HG02642 (cell line): ENCODE results near the gene HOXA11.

ENCODE experiments used
- ATAC-seq: cut with Tn5 transposase; IDR thresholded peaks from one replicate; pipeline ENCODE4 v1.9.1; 2021; ENCODE audit warnings: mild to moderate bottlenecking; ENCODE audit not compliant: unreplicated experiment, poor library complexity

Gene HOXA11

DNA sequence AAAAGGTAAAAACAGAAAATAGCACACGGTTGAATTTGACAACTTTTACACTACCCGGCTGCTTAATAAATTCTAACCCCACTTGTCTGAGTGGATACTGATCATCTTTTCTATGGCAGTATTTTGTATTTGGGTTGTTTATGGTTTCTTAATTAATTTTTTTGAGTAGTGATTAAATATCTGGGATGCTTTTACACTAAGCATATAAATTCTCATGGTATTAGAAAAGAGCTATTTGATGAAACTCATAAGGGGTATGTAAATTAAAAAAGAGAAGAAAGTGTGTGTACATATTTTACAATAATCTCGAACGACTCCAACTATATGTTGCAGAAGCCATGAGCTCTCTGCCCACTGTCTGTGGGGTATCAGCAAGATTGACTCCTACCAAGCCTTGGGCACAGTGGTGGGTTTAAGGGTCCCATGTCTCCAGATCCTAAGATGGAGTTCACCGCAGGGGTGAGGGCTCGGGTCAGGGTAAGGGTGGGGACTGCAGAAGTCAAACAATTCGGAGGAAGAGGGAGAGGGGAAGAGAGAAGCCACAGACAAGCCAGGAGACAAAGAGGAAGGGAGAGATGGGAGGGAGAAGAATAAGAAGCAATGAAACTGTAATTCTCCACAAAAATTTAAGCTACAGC lies 22.4 kb upstream of the HOXA11 start:
- ATAC-seq = no peak

DNA sequence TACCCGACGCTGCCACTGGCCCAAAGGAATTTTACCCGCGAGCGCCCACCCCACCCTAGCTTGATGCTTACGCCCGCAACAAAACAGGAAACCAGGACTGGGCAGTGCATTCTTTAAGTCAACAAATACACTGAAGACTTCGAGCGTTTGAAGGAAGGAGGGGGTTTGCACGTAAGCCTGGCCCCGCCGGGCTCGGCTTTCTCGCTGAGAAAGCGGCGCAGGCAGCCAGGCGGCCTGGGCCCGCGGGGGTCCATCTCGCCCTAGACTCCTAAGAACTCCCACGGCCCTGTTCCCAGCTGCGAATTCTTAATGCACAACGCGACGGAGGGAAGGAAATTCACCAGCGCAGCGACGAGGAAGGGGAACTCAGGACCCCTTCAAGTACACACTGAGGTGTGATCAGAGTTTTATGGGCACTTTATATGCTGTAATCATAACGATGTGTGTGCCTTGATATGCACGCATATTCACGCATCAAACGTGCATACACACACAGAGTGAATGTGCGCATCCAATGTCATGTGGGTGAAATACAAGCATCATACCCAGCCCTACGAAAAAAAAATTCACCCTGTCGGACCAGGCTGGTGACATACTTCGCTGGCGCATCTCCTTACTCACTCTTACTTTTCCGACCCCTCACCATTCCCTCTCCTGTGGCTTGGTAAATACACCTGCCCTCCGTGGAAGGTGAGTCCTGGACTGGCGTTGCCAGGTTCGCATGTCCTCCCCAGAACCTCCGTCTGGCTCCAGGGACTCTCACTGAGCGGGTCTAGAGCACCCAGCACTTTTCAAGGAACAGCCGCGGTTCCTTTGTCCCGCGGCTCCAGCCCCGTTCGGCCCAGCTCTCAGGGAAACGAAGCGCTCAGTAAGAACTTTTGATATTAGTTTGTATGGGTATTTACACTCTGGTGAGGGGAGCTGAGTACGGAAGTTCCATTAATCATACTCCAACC lies 20.6 kb upstream of the HOXA11 start:
- ATAC-seq = no peak

DNA sequence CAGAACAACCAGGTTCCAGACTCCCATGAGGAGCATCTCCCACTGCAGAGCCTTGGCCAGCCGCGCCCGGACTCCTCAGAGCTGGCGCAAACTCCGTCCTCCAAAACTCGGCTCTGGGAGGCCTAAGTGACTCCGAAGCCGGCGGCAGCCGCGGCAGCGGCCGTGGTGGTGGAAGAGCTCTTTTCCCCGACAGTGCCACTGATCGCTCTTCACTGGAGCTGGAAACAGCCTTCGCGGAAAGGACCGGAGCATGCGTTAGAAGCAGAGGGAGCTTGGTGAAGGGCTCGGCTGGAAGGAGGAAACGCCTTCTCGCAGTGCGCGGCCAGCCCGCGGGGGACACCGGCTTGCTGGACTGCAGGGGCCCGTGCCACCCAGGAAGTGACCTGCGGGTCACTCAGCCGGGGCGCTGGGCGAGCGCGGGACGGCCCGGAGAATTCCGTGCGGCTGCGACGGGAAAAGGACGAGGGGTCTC lies 19.9 kb upstream of the HOXA11 start:
- ATAC-seq = no peak

DNA sequence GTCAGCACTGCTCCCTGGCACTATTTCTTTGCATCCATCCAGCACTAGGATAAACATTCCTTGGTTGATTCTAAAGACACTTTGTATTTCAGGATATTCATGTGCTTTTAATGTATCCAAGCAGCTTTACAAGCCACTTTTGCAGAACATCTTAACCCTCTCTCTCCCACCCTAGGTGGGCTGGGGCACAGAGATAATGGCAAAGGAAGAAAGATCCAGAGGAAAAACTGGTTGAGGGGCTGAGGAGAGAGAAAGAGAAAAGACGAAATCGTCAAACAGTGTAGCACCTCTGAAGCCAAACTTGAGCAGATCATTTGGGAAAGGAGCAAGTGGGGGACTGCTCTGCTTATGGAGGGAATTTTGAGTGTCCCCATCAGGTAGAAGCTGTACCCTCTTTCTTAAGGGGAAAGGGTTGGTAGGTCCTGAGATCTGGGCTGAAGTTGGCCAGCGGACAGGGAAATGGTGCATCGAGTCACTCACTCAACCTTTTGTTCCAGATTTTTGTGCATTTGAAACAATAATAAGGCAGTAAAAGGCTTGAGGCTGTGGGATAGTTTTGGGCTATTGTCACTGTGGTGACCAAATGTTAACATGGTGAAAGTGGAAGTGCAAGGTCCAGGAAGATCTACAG lies 19.0 kb upstream of the HOXA11 start:
- no peak for ATAC-seq

DNA sequence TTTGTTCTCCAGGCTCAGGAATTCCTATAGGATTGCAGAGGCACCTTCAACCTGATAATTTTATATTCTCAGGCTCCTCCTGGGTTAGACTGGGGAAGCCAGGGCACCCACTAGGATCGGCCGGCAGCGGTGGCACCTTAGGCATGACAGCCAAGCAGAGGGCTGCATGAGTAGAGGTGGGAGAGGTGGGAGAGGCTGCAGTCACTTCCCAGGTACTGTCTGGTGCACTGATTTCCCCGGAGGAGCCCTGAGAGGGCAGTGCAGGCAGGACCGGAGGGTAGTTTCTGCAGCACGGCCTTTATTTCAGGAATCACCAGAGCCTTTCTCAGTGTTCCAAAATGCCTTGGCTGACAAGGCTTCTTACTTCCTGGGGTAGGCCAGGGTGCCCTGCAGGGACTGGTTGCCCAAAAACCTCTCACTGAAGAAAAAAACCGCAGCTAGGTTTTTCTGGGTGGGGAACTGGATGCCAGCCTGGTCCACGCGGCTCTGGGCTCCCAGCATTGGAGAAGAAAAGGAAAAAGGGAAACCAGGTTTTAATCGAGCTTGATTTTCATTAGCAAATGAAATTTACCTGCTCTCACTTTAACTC lies 18.4 kb upstream of the HOXA11 start:
- ATAC-seq = no peak

DNA sequence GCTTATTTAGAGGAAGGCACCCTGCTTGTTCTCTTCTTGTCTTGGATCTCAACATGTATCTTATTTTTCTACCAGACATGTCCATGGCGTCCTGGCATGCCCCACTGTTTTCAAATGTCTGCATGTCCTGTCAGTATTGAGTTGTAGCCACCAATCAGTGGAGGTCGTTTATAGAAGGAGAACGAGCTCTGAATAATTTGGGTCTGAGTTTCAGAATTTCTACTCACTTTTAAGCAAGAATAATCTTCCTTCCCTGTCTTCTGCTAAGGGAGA lies 17.8 kb upstream of the HOXA11 start:
- no peak for ATAC-seq

DNA sequence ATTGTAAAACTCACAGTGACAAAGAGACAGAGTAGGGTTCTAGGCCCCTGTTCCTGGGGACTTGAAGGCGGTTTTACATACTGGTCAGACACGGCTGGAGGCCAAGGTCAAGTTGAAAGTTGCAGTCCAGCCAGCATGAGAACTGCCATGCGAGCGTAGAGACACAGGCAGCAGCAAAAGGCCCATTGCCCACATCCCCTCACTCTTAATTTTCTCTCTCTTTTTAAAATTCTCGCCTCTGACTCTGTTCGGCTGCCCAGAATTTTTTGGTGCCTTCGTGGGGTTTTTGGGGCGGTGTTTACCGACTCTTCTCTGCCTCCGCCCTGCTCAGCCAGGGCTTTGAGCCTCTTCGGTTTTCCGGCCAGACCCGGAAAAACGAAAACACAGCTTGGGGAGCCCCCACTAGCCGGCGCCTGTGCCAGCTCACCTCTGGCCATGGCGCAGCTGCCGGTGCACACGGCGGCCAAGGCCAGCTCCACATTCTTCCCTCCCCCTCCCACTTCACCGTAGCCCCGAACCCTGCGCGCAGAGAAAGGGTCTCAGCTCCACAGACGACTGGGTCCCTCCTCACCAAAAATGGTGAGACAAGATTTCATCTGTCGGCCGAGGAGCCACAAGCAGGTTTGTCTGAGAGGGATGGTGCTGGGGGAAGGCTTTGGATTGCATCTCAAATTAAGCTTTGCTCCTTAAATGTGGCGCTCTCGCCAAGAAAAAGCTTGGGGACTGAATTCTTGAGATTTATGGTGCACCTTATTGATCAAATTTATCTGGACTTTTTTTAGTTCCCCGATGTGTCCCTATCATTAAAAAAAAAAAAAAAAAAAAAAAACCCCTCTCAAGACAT lies 17.2 kb upstream of the HOXA11 start:
- ATAC-seq = no peak

DNA sequence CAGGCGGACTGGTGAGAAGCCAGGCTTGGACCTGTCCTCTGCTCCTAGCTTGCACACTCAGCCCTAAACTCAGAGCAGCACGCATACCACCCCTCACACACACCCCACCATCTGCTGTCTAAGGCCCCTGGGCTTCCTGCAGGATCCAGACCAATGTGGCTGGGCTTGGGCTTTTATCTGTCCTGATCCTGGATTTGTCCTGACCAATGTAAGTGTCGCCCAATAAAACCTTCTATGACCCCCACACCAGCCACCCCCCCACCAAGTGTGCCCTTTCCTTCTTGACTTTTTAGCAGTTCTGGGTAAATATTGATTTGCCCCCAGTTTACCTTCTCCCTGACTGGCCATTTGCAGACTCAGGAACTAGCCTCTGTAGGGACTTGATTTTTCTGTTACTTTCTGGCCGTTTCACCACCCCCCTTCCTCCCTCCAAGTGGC lies 16.6 kb upstream of the HOXA11 start:
- ATAC-seq = no peak

DNA sequence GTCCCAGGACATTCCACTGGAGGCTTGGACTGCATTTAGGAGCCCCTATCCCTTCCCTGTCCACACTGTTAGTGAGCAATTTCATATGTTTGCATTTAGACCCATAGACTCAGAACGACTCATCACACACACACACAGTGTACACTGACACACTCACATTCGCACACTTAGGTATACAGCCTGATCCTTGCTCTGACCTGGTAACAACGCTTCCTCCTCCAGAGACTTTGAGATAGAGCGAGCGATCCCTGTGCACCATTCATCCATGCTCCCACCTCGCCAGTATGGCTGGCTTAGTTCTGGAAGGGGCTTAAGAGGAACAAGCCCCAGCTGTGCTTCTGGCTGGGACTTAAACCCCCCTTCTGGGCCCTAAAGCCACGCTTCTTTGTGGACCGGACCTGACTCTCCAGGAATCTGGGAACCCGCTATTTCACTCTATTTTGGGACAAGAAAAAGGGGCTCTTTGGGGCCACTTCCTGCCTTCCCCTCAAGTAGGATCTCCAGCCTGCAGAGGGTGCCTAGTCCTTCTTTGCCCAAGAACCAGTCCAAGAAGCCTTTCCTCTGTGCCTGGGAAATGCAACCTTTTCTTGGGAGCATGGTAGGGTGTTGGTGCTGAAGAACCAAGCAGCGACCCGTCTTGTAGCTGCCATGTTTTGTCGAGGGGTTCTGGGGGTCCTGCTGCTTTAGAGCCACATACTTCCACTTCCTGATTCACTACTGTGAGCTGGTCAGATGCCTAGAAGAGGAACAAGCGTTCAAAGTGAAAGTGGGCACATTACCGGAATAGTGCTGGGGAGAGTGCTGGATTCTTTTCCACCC lies 15.9 kb upstream of the HOXA11 start:
- ATAC-seq = no peak

DNA sequence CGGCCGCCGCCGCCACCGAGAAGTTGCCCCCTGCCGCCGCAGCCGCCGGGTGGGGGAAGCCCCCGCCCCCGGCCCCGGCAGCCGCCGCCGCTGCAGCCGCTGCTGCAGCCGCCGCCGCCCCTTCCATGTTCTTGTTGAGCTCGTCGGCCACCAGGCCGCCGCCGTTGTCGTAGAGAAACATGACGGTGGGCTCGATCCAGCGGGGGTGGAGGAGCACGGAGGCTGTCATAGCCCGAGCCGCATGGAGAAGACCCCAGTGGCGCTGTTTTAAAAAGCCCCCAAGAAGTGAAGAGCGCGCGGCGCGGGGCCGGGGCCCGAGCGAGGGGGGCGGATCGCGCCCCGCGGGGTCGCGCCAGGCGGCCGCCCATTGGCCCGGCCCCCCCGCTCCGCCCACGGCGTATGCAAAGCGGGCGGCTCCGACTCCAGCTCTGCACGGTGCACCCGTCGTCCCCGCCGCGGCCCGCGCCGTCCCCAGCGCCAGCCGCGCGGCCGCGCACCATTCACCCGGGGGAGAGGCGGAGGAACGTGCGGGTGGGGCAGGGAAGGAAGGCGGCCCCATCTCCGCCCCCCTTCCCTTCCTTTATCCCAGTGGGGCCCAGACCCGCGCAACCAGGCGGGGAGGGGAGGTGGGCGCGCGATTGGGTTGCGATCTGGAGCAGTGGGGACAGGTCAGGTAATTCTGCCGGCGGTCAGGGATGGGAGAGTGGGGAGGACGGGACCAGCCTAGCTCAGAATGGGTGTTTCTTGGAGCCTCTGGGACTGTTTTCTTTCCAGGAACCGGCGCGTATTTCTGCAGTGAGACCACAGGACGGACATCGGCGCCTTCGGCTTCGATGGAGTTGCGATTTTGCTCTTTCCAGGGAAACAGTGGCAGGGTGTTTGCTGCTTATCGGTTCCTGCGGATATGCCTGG lies 15.1 kb upstream of the HOXA11 start, which contains the start of gene HOXA13:
Gene HOXA13, minus strand, starts transcription at position 243 of the 912 bp plus-strand sequence. Its CDS starts 14 bp downstream, at position 229.
- ATAC-seq = no peak

DNA sequence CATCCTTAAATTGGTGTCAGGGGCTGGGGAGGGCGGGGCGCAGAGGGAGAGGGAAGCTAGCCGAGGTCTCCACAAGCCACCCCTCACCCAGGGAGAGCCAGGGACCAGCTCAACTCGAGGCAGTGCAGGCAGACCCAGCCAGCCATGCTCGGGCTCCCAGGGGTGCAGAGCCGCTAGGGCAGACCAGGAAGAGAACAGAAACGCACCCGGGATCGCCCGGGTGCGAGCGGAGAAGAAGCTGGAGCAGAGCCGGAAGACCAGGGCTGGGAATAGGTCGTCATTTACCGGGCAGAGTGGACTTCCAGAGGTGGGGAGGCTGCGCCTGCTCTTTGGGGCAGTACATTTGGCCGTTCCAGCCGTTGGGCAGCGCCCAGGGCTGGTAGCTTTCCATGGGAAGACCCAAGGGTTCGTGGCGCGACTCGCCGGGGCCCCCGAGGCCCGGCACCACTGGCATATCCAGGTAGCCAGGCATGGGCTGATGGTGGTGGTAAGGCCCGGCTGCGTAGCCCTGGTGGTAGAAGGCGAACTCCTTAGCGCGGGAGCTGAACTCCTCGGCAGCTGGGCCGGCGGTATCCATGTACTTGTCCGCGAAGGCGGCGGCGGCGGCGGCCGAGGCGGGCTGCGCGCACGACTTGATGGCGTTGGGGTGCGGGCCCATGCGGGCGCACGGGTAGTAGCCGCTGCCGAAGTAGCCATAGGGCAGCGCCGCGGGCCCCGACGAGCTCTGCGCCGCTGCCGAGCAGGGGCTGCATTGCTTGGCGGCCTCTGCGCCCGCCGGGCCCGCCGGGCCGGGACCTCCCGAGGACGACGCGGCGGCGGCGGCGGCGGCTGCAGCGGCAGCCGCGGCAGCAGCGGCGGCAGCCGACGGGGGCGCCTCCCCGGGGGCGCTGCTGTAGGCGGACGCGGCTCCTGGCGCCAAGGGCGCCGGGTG lies 14.1 kb upstream of the HOXA11 start:
- no peak for ATAC-seq

DNA sequence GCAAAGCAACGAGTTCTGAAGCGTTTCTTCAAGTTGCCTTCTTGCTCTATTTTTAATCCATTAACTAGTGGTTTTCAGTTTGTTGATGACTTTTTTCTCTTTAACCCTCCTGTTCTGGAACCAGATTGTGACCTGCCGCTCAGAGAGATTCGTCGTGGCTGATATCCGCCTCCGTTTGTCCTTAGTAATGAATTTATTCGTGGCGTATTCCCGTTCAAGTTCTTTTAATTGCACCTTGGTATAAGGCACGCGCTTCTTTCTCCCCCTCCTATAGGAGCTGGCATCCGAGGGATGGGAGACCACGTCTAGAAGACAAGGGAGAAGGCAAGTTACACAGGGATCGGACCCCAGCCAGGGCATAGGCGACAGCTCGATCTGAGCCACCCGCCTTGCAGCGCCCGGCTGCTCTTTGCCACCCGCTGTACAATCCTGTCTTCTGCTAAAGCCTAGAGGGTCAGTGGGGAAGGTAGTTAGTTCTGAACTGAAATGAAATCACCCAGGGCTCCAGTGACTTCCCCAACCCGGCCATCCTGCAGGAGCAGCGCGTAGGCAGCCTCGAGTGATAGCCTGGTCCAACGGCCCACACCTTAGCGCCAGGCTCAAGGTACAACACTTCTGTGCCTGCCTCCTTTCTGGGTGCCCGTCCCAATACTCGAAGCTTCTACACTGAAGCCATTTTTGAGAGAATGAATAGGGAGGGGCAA lies 13.3 kb upstream of the HOXA11 start:
- ATAC-seq = no peak

DNA sequence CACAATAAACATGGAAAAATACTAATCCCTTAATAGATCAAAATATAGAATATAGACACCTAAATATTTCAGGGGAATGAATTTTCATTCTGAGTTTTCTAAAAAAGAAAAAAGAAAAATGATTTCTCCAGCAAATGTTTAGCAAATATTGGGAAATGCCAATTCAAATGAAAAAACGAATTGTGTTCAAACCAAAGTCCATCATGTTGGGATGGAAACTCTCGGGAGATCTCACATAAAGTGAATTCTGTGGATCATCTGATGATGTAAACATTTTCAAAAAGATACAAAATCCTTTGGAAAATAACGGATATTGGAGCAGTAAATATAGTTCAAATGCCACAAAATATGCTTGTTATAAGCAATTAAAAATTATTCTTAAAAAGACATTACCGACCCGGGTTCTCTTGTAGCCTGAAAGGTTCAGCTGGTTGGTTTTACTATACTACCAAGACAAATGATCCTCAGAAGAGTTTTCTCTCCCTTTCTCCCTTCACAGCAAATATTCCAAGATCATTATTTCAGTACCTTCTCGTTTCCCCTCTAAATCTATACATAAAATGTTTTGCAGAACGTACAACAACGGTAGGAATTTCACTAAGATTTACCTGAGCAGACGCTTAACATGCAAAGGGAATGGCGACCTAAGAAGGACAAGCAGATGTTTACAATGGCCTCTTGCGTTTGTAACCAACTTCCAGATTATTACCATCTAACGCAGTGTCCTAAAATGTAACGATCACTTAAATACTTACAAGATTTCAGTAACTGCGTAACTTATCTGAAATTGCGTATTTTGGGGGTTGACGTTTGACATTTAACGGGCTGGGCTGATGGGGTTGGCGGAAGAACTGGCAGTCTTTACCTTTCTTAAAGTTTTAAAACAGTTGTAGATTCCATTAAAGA lies 12.4 kb upstream of the HOXA11 start:
- no peak for ATAC-seq

DNA sequence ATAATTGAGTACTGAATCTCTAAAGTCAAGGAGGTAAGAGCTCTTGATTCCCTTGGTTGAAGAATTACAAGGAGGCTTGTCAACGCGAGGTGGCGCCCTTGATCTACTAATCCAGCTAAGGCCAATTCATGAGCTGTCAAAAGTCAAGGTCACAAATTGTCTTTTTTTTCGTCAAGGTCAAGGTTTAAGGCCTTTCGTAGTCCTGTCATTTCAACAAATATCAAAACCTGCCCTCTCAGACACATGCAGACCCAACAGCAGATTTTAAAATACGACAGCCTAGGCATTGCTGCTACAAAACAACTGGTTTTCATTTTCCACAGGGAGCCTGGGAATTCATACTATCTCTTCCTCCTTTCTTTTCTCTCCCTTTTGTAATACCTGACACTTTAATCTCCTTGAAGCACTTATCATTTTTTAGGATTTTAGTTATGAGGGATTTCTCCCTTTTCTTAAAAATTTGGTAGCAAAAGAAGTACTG lies 11.3 kb upstream of the HOXA11 start:
- ATAC-seq = no peak

DNA sequence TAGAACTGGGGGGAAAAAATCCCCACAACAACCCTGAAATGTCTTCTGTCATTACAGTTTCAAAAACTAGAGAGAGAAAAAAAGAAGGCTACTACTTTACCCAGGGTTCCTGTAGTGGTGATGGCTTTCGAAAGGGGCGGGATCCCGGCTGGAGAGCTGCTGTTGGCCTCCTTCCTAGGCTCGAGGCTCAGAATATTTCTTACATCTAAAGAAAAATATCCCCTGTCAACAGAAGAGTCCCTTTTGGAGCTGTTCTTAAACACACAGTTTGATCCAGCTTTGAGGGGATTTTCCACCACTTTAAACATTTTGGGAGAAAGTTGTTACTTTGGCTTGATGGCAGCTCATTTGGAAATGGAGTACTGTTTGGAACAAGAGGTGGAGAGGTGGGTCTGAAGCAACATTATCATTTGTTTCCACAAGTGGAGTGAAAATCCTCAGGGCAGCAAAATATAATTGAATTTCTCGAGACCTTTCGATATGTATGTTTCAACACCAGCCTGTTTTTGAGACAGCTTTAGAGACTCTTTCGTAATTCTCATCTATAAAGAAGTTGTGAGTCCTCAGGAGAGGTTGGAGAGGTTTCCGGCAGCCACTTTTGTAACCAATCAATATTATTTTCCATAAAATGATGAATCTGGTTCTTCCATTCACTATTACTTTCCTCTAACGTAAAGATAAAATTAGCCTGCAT lies 9.8 kb upstream of the HOXA11 start:
- no peak for ATAC-seq
